MM.1S (cell line): ENCODE data around the gene GLS.

ENCODE experiments used
- DNase-seq: peaks from one replicate; pipeline ENCODE4 v3.0.0-alpha.2; 2015
- H2AFZ ChIP-seq: fragments of 300-600 bp; sonication (generic); 2 replicates; pipeline ENCODE4 v1.6.0; 2016; ENCODE audit warnings: antibody characterized with exemption, low read length
- H3F3A ChIP-seq: fragments of 300-600 bp; sonication (generic); 2 replicates; pipeline ENCODE4 v1.6.1; 2016; ENCODE audit warnings: mild to moderate bottlenecking, antibody characterized with exemption, low read length, moderate library complexity, mixed read lengths; ENCODE audit not compliant: insufficient read depth
- H3K27ac ChIP-seq: fragments of 300-600 bp; sonication (generic); 2 replicates; pipeline ENCODE4 v1.5.1; 2016; ENCODE audit warnings: mild to moderate bottlenecking, low read length
- H3K27me3 ChIP-seq: fragments of 300-600 bp; sonication (generic); replicated peaks from 2 replicates; pipeline ENCODE4 v1.6.0; 2016; ENCODE audit warnings: low read length; ENCODE audit not compliant: insufficient read depth
- H3K36me3 ChIP-seq: fragments of 300-600 bp; sonication (generic); replicated peaks from 2 replicates; pipeline ENCODE4 v1.6.1; 2016; ENCODE audit warnings: mild to moderate bottlenecking, low read length, mixed read lengths; ENCODE audit not compliant: insufficient read depth
- H3K4me1 ChIP-seq: fragments of 300-600 bp; sonication (generic); 2 replicates; pipeline ENCODE4 v1.6.1; 2016; ENCODE audit warnings: low read length, mixed read lengths
- H3K4me2 ChIP-seq: fragments of 300-600 bp; sonication (generic); 2 replicates; pipeline ENCODE4 v1.6.0; 2016; ENCODE audit warnings: low read depth, low read length
- H3K4me3 ChIP-seq: fragments of 300-600 bp; sonication (generic); 2 replicates; pipeline ENCODE4 v1.5.1; 2016; ENCODE audit warnings: low read length, mixed read lengths
- H3K79me2 ChIP-seq: fragments of 300-600 bp; sonication (generic); 2 replicates; pipeline ENCODE4 v1.6.1; 2016; ENCODE audit warnings: mixed run types, low read length, mixed read lengths
- H3K9ac ChIP-seq: fragments of 300-600 bp; sonication (generic); 2 replicates; pipeline ENCODE4 v1.6.1; 2016; ENCODE audit warnings: low read length, mixed read lengths
- H3K9me2 ChIP-seq: fragments of 300-600 bp; sonication (generic); replicated peaks from 2 replicates; pipeline ENCODE4 v1.6.1; 2016; ENCODE audit warnings: mild to moderate bottlenecking, low read length, mixed read lengths; ENCODE audit not compliant: insufficient read depth
- H3K9me3 ChIP-seq: fragments of 300-600 bp; sonication (generic); replicated peaks from 2 replicates; pipeline ENCODE4 v1.6.1; 2016; ENCODE audit warnings: mild to moderate bottlenecking, low read length, mixed read lengths; ENCODE audit not compliant: insufficient read depth
- H4K20me1 ChIP-seq: fragments of 300-600 bp; sonication (generic); 2 replicates; pipeline ENCODE4 v1.6.1; 2016; ENCODE audit warnings: mild to moderate bottlenecking, low read length, moderate library complexity, mixed read lengths; ENCODE audit not compliant: insufficient read depth
- EZH2 ChIP-seq: fragments of 300-600 bp; sonication (generic); optimal IDR thresholded peaks from 2 replicates; pipeline ENCODE3; 2017; ENCODE audit warnings: low read depth, mild to moderate bottlenecking, antibody characterized with exemption, low read length, mixed read lengths
- EZH2phosphoT487 ChIP-seq: fragments of 300-600 bp; sonication (generic); IDR thresholded peaks from 2 replicates; pipeline ENCODE4 v1.6.1; 2018; ENCODE audit warnings: antibody characterized with exemption, low read length
- TF ChIP-seq, protein P1 (sequence below): fragments of 300-600 bp; sonication (generic); IDR thresholded peaks from 2 replicates; pipeline ENCODE4 v1.5.1; 2016; ENCODE audit warnings: antibody characterized with exemption, low read length, mixed read lengths

Gene GLS

DNA sequence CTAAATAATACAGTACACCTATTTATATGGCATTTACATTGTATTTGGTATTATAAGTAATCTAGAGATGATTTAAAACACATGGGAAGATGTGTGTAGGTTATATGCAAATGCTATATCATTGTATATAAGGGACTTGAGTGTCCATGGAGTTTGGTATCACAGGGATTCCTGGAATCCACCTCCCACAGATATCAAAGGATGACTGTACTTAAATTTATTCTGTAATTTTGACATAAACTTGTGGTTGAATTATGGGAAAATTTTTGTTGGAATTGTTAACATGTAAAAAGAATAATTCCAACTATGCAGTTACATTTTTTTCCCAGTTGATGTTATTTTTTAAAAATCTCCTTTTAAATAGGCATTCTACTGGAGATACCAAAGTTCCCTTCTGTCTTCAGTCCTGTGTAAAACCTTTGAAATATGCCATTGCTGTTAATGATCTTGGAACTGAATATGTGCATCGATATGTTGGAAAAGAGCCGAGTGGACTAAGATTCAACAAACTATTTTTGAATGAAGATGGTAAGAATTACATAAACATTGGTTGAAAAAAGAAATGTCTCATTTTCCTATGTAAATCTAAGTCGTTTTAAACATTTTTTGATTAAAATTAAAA is 24.1 kb downstream of the GLS start:
- Histone ChIP-seq H4K20me1 (no peaks in the 10 kb centered on the region), H3K4me1 (no peaks in the 10 kb centered on the region), H3K9ac (no peak overlapping the region), H3K27ac (no peak overlapping the region), H3K4me3 (no peak overlapping the region), H3F3A (peaks cover 13% of the 10 kb centered on the region), H2AFZ (no peak overlapping the region), H3K4me2 (no peak overlapping the region), H3K36me3 (peaks cover 27% of the 10 kb centered on the region), H3K79me2 (peaks cover 29% of the 10 kb centered on the region), H3K9me2 (no peaks in the 10 kb centered on the region), H3K9me3 (no peaks in the 10 kb centered on the region), H3K27me3 (no peaks in the 10 kb centered on the region)
- no peak for TF ChIP-seq EZH2
- TF ChIP-seq, protein P1, sequence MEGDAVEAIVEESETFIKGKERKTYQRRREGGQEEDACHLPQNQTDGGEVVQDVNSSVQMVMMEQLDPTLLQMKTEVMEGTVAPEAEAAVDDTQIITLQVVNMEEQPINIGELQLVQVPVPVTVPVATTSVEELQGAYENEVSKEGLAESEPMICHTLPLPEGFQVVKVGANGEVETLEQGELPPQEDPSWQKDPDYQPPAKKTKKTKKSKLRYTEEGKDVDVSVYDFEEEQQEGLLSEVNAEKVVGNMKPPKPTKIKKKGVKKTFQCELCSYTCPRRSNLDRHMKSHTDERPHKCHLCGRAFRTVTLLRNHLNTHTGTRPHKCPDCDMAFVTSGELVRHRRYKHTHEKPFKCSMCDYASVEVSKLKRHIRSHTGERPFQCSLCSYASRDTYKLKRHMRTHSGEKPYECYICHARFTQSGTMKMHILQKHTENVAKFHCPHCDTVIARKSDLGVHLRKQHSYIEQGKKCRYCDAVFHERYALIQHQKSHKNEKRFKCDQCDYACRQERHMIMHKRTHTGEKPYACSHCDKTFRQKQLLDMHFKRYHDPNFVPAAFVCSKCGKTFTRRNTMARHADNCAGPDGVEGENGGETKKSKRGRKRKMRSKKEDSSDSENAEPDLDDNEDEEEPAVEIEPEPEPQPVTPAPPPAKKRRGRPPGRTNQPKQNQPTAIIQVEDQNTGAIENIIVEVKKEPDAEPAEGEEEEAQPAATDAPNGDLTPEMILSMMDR = no peak
- no peak for TF ChIP-seq EZH2phosphoT487
- no peak for DNase-seq

DNA sequence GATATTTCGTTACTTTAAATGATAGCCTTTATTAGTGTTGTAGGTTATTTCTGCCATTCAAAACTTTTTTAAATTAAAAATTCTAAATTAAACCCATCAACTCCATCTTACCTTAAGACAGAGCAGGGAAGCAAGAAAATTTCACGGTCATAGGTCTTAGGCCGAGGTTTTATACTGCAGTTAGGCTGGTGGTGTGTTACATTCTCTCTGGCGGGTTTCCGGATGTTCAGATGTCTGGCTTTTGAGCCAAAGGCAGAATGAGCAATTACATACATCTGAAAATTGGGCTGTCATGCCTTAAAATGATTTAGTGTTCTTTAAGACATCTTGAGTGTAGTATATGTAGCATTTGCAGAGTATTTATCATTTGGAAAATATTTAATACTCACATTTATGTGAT is 27.9 kb downstream of the GLS start:
- TF ChIP-seq EZH2phosphoT487 (no peak), EZH2 (no peak)
- TF ChIP-seq, protein P1 = no peak
- Histone ChIP-seq H4K20me1 (no peaks in the 10 kb centered on the region), H3F3A (peaks cover 8% of the 10 kb centered on the region; the same call in 1 of the 2 replicates), H3K36me3 (peaks cover 19% of the 10 kb centered on the region), H3K27me3 (no peaks in the 10 kb centered on the region), H3K4me1 (no peaks in the 10 kb centered on the region), H2AFZ (no peak overlapping the region), H3K9me3 (no peaks in the 10 kb centered on the region), H3K79me2 (peaks cover 31% of the 10 kb centered on the region), H3K9me2 (no peaks in the 10 kb centered on the region), H3K4me2 (no peak overlapping the region), H3K27ac (no peak overlapping the region), H3K9ac (no peak overlapping the region), H3K4me3 (no peak overlapping the region)
- DNase-seq = no peak

DNA sequence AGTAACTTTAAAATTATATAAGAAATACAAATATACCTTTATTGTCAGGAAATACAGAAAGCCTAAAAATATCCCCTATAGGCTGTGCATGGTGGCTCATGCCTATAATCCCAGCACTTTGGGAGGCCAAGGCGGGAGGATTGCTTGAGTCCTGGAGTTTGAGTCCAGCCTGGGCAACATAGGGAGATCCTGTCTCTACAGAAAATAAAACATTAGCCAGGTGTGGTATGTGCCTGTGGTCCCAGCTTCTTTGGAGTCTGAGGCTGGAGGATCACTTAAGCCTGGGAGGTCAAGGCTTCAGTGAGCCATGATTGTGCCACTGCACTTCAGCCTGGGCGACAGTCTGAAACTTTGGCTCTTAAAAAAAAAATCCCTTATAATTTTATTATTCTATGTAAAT is 29.1 kb downstream of the GLS start:
- Histone ChIP-seq H3K79me2 (peaks cover 31% of the 10 kb centered on the region), H2AFZ (no peak overlapping the region), H3K9me2 (no peaks in the 10 kb centered on the region), H3K27me3 (no peaks in the 10 kb centered on the region), H3K9me3 (no peaks in the 10 kb centered on the region), H3F3A (peaks cover 8% of the 10 kb centered on the region; the same call in 1 of the 2 replicates), H3K4me1 (no peaks in the 10 kb centered on the region), H3K27ac (no peak overlapping the region), H3K9ac (no peak overlapping the region), H4K20me1 (no peaks in the 10 kb centered on the region), H3K36me3 (peaks cover 18% of the 10 kb centered on the region), H3K4me2 (no peak overlapping the region), H3K4me3 (no peak overlapping the region)
- TF ChIP-seq EZH2phosphoT487 (no peak), EZH2 (no peak)
- TF ChIP-seq, protein P1 = no peak
- DNase-seq = no peak
